Measurements from ENCODE around the gene SLC33A1.
"Not testable (repeated sequence)": the region's sequence is repeated elsewhere in the genome, so short reads cannot be mapped to it uniquely, and the experiment has no call there.

The SLC33A1 gene

GRCh38 chr3:155847993-155848392 lies 6.2 kb downstream of the SLC33A1 start:
- TF ChIP-seq, protein P1, sequence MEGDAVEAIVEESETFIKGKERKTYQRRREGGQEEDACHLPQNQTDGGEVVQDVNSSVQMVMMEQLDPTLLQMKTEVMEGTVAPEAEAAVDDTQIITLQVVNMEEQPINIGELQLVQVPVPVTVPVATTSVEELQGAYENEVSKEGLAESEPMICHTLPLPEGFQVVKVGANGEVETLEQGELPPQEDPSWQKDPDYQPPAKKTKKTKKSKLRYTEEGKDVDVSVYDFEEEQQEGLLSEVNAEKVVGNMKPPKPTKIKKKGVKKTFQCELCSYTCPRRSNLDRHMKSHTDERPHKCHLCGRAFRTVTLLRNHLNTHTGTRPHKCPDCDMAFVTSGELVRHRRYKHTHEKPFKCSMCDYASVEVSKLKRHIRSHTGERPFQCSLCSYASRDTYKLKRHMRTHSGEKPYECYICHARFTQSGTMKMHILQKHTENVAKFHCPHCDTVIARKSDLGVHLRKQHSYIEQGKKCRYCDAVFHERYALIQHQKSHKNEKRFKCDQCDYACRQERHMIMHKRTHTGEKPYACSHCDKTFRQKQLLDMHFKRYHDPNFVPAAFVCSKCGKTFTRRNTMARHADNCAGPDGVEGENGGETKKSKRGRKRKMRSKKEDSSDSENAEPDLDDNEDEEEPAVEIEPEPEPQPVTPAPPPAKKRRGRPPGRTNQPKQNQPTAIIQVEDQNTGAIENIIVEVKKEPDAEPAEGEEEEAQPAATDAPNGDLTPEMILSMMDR (IDR thresholded peaks at IDR 0.05; ENCODE audit: low read depth, low read length): no peak
- no peak for DNase-seq (ENCODE audit: low read depth, low spot score)
- in situ Hi-C loops (cut with HindIII; ENCODE audit: low sequenced_read_pairs): no loop called here
- H3K4me3 ChIP-seq (ENCODE audit: low read depth, low read length): no peak overlapping the region

GRCh38 chr3:155846119-155846518 lies 8.1 kb downstream of the SLC33A1 start:
- no peak for DNase-seq (ENCODE audit: low read depth, low spot score)
- in situ Hi-C loops (cut with HindIII; ENCODE audit: low sequenced_read_pairs): no loop called here
- H3K4me3 ChIP-seq (ENCODE audit: low read depth, low read length): no peak overlapping the region
- TF ChIP-seq, protein P1 (IDR thresholded peaks at IDR 0.05; ENCODE audit: low read depth, low read length): no peak

DNA sequence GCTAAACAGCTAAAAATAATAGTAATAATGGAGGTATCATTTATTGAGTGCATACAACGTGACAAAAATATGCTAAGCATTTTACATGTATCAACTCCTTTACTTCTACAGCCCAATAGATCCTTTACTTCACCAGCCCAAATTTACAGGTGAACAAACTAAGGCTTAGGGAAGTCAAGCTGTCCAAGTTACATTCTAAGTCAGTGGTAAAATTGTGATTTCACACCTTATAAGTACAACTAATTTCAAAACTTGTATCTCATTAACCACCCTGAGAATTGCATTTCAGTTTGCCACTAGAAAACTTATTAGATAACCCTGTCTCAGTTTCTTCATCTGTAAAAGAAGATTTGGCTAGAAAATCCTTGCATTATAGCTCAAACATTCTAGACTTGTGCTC lies 10.7 kb downstream of the SLC33A1 start:
- no peak for DNase-seq (ENCODE audit: low read depth, low spot score)
- in situ Hi-C loops (cut with HindIII; ENCODE audit: low sequenced_read_pairs): no loop called here
- no peak overlapping the region for H3K4me3 ChIP-seq (ENCODE audit: low read depth, low read length)
- TF ChIP-seq, protein P1 (IDR thresholded peaks at IDR 0.05; ENCODE audit: low read depth, low read length): no peak

GRCh38 chr3:155835341-155836071 lies 18.7 kb downstream of the SLC33A1 start:
- H3K4me3 ChIP-seq (ENCODE audit: low read depth, low read length): no peak overlapping the region
- in situ Hi-C loops (cut with HindIII; ENCODE audit: low sequenced_read_pairs): no loop called here
- TF ChIP-seq, protein P1 (IDR thresholded peaks at IDR 0.05; ENCODE audit: low read depth, low read length): no peak
- DNase-seq (ENCODE audit: low read depth, low spot score): no peak

DNA sequence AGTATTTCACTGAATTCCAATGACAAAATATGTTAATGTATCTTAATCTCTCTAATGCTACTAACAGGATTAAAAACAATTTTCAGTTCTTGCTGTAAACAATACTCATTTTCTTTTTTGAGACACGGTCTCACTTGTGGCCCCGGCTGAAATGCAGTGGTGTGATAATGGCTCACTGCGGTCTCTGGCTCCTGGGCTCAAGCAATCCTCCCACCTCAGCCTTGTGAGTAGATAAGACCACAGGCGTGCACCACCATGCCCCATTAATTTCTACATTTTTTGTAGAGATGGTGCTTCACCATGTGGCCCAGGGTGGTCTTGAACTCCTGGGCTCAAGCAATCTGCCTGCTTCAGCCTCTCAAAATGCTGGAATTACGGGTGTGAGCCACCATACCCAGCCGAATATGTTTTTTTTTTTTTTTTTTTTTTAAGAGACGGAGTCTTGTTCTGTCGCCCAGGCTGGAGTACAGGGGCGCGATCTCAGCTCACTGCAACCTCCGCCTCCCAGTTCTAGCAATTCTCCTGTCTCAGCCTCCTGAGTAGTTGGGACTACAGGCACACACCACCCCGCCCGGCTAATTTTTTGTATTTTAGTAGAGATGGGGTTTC lies 25.6 kb downstream of the SLC33A1 start:
- not testable (repeated sequence) for H3K4me3 ChIP-seq (ENCODE audit: low read depth, low read length)

GRCh38 chr3:155815030-155815545 lies 39.1 kb downstream of the SLC33A1 start:
- TF ChIP-seq, protein P1 (IDR thresholded peaks at IDR 0.05; ENCODE audit: low read depth, low read length): no peak
- no peak for DNase-seq (ENCODE audit: low read depth, low spot score)
- in situ Hi-C loops (cut with HindIII; ENCODE audit: low sequenced_read_pairs): no loop called here
- no peak overlapping the region for H3K4me3 ChIP-seq (ENCODE audit: low read depth, low read length)

More for the DNA sequence above, 25.6 kb downstream of the SLC33A1 start:
- in situ Hi-C loops (cut with HindIII; ENCODE audit: low sequenced_read_pairs); DNase-seq (ENCODE audit: low read depth, low spot score): not testable (repeated sequence)

- DNase-seq (ENCODE audit: low read depth, low spot score); in situ Hi-C loops (cut with HindIII; ENCODE audit: low sequenced_read_pairs); H3K4me3 ChIP-seq (ENCODE audit: low read depth, low read length): not testable (repeated sequence)
Measured at GRCh38 chr3:155813224-155813623, 41.0 kb downstream of the SLC33A1 start.

Data from astrocyte of the spinal cord (primary cell).